Calu3 (cell line): ENCODE data around the gene FYTTD1. TPM values are rescaled to one million over a fixed set of nuclear protein-coding genes. Genes with fewer than 3 reads are reported as not detected.

Source experiments
- BruUV-seq: library from RNA; stranded (reverse); fragments of 400-500 nt; replicated peaks from 2 replicates; lab custom pipeline; 2021; lab: Mats Ljungman, UMichigan
- CTCF ChIA-PET: fragments of 300-600 bp; sonication (Branson Sonifier 250); formaldehyde crosslinking; loops from one replicate; lab custom pipeline; 2022; ENCODE audit warnings: antibody characterized with exemption; lab: Charles Lee
- DNase-seq: peaks from one replicate; pipeline ENCODE4 v3.0.0; 2022
- H3K27ac Mint-ChIP-seq: one replicate; pipeline ENCODE4 v1.8.0; 2022; ENCODE audit warnings: mixed read lengths; ENCODE audit not compliant: unreplicated experiment
- H3K27me3 Mint-ChIP-seq: one replicate; pipeline ENCODE4 v1.8.0; 2022; ENCODE audit warnings: mixed read lengths; ENCODE audit not compliant: unreplicated experiment
- H3K36me3 Mint-ChIP-seq: one replicate; pipeline ENCODE4 v1.8.0; 2022; ENCODE audit warnings: mild to moderate bottlenecking, moderate library complexity, mixed read lengths; ENCODE audit not compliant: insufficient read depth, unreplicated experiment
- H3K4me1 Mint-ChIP-seq: one replicate; pipeline ENCODE4 v1.8.0; 2022; ENCODE audit warnings: mild to moderate bottlenecking, low read depth, mixed read lengths; ENCODE audit not compliant: unreplicated experiment
- H3K4me3 Mint-ChIP-seq: one replicate; pipeline ENCODE4 v1.8.0; 2022; ENCODE audit warnings: mild to moderate bottlenecking, low read depth, moderate library complexity, mixed read lengths; ENCODE audit not compliant: unreplicated experiment
- H3K9me3 Mint-ChIP-seq: one replicate; pipeline ENCODE4 v1.8.0; 2022; ENCODE audit warnings: low read depth, mixed read lengths; ENCODE audit not compliant: unreplicated experiment
- CTCF ChIP-seq: fragments of 200-600 bp; IDR thresholded peaks from one replicate; pipeline ENCODE4 v1.8.0; 2022; ENCODE audit warnings: antibody characterized with exemption; ENCODE audit not compliant: unreplicated experiment
- intact Hi-C: fragments of 100-400 bp; cut with micrococcal nuclease; formaldehyde crosslinking; loops from one replicate; pipeline ENCODE4 v1.10.0; 2022; ENCODE audit not compliant: unreplicated experiment
- total RNA-seq: library from RNA; stranded (reverse); gene quantifications from 2 replicates; pipeline ENCODE4 v1.2.3, GENCODE V29; 2022

FYTTD1 gene
- total RNA-seq, 1 experiment from 2014 or later = 37.6 TPM

GRCh38 chr3:197789309-197789708, 39.6 kb downstream of the FYTTD1 start:
- DNase-seq = no peak
- Mint-ChIP-seq H3K4me3 (no peak overlapping the region), H3K36me3 (peaks cover 22% of the 10 kb centered on the region), H3K4me1 (peaks cover 10% of the 10 kb centered on the region), H3K27ac (no peak overlapping the region), H3K27me3 (no peaks in the 10 kb centered on the region), H3K9me3 (no peaks in the 10 kb centered on the region)
- intact Hi-C loops = no loop called here
- CTCF ChIA-PET = interaction anchor here (0.5 to 0.6 kb wide), 2 partner anchors 39 to 722 kb away, joined by 4 to 5 read pairs; no protein-coding TSS in a partner anchor
- TF ChIP-seq CTCF = no peak
- no TSS peak for BruUV-seq

DNA sequence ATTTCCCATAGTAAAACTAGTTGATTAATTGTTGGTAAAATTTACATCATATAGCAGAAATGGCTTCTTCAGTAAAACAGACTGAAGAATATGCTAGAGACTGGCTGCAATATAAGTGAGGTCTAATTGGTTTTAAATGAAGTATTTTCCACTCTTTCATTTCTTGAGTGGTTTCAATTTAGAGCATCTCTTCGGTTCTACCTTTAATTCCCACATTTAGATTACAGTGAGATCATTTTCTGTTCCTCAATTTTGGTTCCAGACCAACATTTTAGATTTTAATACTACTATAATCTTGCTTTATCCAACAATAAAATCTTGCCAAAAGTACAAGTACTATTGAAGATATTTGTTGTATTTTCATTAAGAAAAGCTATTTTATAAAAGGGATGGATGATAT, 40.4 kb downstream of the FYTTD1 start:
- H3K4me3 Mint-ChIP-seq = peak overlapping the region; percentile 83
- peaks cover 22% of the 10 kb centered on the region for H3K36me3 Mint-ChIP-seq
- no peak for TF ChIP-seq CTCF
- H3K27ac Mint-ChIP-seq = peak overlapping the region; percentile 55
- no peak for DNase-seq
- CTCF ChIA-PET = interaction anchor here (1.1 kb wide), 1 partner anchor 11 kb away, joined by 4 read pairs; no protein-coding TSS in a partner anchor
- BruUV-seq = no TSS peak
- H3K4me1 Mint-ChIP-seq = peaks cover 10% of the 10 kb centered on the region
- no peaks in the 10 kb centered on the region for H3K9me3 Mint-ChIP-seq
- intact Hi-C loops = loop anchor here (5.0 kb wide), 1 partner anchor 78 kb away; no protein-coding TSS in a partner anchor
- H3K27me3 Mint-ChIP-seq = no peaks in the 10 kb centered on the region

DNA sequence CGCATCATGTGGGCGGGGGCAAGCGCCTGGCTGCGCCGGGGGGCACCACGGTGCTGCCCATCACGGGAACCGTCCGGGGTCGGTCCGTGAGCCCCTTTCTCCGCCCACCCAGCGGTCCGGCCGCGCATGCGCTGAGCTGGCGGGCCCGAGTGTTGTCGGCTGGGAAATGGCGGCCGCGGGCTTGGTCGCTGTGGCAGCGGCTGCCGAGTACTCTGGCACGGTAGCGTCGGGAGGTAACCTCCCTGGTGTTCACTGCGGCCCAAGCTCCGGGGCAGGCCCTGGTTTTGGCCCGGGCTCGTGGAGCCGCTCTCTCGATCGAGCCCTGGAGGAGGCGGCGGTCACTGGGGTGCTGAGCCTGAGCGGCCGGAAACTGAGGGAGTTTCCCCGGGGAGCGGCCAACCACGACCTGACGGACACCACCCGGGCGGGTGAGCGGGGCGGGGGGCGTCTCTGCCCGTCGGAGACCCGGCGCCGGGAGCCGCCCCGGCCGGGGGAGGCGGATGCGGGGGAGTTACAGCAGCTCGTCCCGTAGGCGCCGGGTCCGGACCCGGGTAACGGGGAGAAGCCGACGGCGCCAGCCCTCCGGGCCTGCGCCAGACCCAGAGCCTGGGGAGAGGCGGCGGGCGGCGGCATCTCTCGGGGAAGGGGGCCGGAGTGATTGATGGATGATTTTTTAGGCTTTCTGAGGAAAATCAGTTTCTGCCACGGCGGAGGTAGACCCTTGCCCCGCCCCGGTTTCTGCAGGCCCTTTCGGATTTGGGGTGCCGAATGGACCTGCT, 41.6 kb downstream of the FYTTD1 start, which contains the start of gene LRCH3:
LRCH3 (plus strand) TSS at position 142 of the 779 bp plus-strand sequence; CDS start at position 167, 25 bp downstream.
- CTCF ChIA-PET = interaction anchor here (0.7 to 1.1 kb wide), 2 partner anchors 10 to 210 kb away, joined by 3 to 4 read pairs; no protein-coding TSS in a partner anchor

More for the DNA sequence above, 41.6 kb downstream of the FYTTD1 start, which contains the start of gene LRCH3:
- Mint-ChIP-seq H3K27me3 (no peaks in the 10 kb centered on the region), H3K4me3 (peak within 1 kb of the TSS; percentile 83), H3K27ac (peak within 1 kb of the TSS; percentile 55), H3K9me3 (no peaks in the 10 kb centered on the region), H3K4me1 (peaks cover 10% of the 10 kb centered on the region), H3K36me3 (peaks cover 22% of the 10 kb centered on the region)
- no peak for TF ChIP-seq CTCF
- intact Hi-C loops = loop anchor here (5.0 kb wide), 1 partner anchor 79 kb away; no protein-coding TSS in a partner anchor
- no TSS peak for BruUV-seq
- peak; percentile 83 for DNase-seq
